HG03442 (cell line): ENCODE measurements around the gene CD274.
A peak's percentile ranks its signal among the peaks of the same experiment; 100 is the strongest.
"Not testable (repeated sequence)": the region's sequence is repeated elsewhere in the genome, so short reads cannot be mapped to it uniquely, and the experiment has no call there.

ENCODE experiments used
- ATAC-seq: cut with Tn5 transposase; IDR thresholded peaks from one replicate; pipeline ENCODE4 v1.9.1; 2021; ENCODE audit warnings: mild to moderate bottlenecking, moderate library complexity; ENCODE audit not compliant: unreplicated experiment

Gene CD274

GRCh38 chr9:5460157-5460556 is 9.8 kb downstream of the CD274 start:
- no peak for ATAC-seq

GRCh38 chr9:5464831-5465330 is 14.5 kb downstream of the CD274 start:
- ATAC-seq: not testable (repeated sequence)

GRCh38 chr9:5466005-5466404 is 15.7 kb downstream of the CD274 start:
- no peak for ATAC-seq

- ATAC-seq: no peak
These were observed 16.4 kb downstream of the CD274 start for GRCh38 chr9:5466766-5467165.

GRCh38 chr9:5468850-5469249 is 18.5 kb downstream of the CD274 start:
- ATAC-seq: no peak

GRCh38 chr9:5470122-5470521 is 19.8 kb downstream of the CD274 start:
- no peak for ATAC-seq

GRCh38 chr9:5470816-5471215 is 20.5 kb downstream of the CD274 start:
- ATAC-seq: no peak

GRCh38 chr9:5475611-5476010 is 25.3 kb downstream of the CD274 start:
- not testable (repeated sequence) for ATAC-seq

- no peak for ATAC-seq
These were observed 27.9 kb downstream of the CD274 start for GRCh38 chr9:5478206-5478605.

GRCh38 chr9:5479994-5480694 is 29.8 kb downstream of the CD274 start:
- peak; percentile 47 for ATAC-seq

GRCh38 chr9:5480919-5481318 is 30.6 kb downstream of the CD274 start:
- no peak for ATAC-seq

GRCh38 chr9:5481322-5482040 is 31.1 kb downstream of the CD274 start:
- ATAC-seq: no peak

GRCh38 chr9:5482194-5482593 is 31.9 kb downstream of the CD274 start:
- ATAC-seq: no peak

GRCh38 chr9:5483306-5483705 is 33.0 kb downstream of the CD274 start:
- ATAC-seq: no peak

- ATAC-seq: no peak
These were observed 35.2 kb downstream of the CD274 start for GRCh38 chr9:5485378-5486085.

- no peak for ATAC-seq
These were observed 36.6 kb downstream of the CD274 start for GRCh38 chr9:5486988-5487387.

GRCh38 chr9:5488221-5489008 is 38.1 kb downstream of the CD274 start:
- no peak for ATAC-seq

GRCh38 chr9:5489630-5490490 is 39.5 kb downstream of the CD274 start:
- no peak for ATAC-seq

GRCh38 chr9:5492965-5493678 is 42.8 kb downstream of the CD274 start:
- ATAC-seq: no peak
